SK-N-SH (cell line): ENCODE results near the gene ZBTB12.

Experiments
- EP300 ChIP-seq, 2 experiments: IDR thresholded peaks; 2 replicates each; pipeline versions ENCODE4 v1.4.0 to v1.6.1; 2012; ENCODE audit warnings: borderline replicate concordance in 1 of 2, low read depth in 1 of 2, low read length in 1 of 2
- EZH2phosphoT487 ChIP-seq: fragments of 200-600 bp; sonication (generic); IDR thresholded peaks from 2 replicates; pipeline ENCODE4 v1.6.1; 2017; ENCODE audit warnings: low read depth, mixed run types, mild to moderate bottlenecking, antibody characterized with exemption, moderate library complexity, borderline replicate concordance
- POLR2AphosphoS5 ChIP-seq: IDR thresholded peaks from 2 replicates; pipeline ENCODE4 v1.6.1; 2012; ENCODE audit warnings: low read depth, low read length
- RAD21 ChIP-seq: IDR thresholded peaks from 2 replicates; pipeline ENCODE4 v1.6.1; 2012; ENCODE audit warnings: mild to moderate bottlenecking, low read length
- RCOR1 ChIP-seq: fragments of 150-350 bp; IDR thresholded peaks from 2 replicates; pipeline ENCODE4 v1.6.1; 2017; ENCODE audit warnings: antibody characterized with exemption, low read length
- SIN3A ChIP-seq: IDR thresholded peaks from 2 replicates; pipeline ENCODE4 v1.6.1; 2012; ENCODE audit warnings: low read depth, mild to moderate bottlenecking, low read length, moderate library complexity, borderline replicate concordance
- TF ChIP-seq, protein P1 (sequence below): fragments of 200-600 bp; sonication (generic); IDR thresholded peaks from 2 replicates; pipeline ENCODE4 v1.6.1; 2017; ENCODE audit warnings: antibody characterized with exemption, mild to moderate bottlenecking, moderate library complexity
- TF ChIP-seq, protein P2 (sequence below): IDR thresholded peaks from 2 replicates; pipeline ENCODE4 v1.4.0; 2012; ENCODE audit warnings: low read depth

DNA sequence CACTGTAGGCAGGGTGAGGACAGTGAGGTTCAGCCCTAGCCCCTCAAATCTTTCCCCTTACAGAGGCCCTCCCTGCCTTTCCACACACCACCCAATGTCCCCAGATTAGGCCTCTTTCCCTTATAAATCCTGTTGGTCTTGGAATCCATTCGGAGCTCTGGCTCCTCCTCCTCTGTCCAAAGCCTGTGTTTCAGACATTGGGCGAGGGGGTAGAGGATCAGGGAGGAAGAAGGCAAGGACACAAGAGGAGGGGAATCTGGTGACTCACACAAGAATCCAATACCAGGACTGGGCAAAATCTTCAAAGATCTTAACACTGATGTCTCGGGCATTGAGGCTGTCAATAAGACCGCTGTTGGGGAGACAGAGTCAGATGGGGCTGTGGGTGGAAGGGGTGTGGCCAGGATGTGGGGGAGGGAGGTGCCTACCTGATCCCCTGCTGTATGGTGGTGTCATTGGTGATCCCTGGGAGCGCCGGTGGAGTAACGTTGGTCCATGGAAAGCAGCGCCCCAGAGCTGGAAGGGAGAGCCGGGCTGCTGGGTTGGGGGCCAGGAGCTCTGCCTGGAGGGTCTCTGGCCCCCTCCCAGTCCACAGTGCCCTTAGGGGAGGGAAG, 30.7 kb downstream of the ZBTB12 start:
- TF ChIP-seq, protein P1, sequence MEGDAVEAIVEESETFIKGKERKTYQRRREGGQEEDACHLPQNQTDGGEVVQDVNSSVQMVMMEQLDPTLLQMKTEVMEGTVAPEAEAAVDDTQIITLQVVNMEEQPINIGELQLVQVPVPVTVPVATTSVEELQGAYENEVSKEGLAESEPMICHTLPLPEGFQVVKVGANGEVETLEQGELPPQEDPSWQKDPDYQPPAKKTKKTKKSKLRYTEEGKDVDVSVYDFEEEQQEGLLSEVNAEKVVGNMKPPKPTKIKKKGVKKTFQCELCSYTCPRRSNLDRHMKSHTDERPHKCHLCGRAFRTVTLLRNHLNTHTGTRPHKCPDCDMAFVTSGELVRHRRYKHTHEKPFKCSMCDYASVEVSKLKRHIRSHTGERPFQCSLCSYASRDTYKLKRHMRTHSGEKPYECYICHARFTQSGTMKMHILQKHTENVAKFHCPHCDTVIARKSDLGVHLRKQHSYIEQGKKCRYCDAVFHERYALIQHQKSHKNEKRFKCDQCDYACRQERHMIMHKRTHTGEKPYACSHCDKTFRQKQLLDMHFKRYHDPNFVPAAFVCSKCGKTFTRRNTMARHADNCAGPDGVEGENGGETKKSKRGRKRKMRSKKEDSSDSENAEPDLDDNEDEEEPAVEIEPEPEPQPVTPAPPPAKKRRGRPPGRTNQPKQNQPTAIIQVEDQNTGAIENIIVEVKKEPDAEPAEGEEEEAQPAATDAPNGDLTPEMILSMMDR: no peak
- no peak for TF ChIP-seq RCOR1
- TF ChIP-seq SIN3A: no peak
- TF ChIP-seq EZH2phosphoT487: no peak
- TF ChIP-seq, protein P2, sequence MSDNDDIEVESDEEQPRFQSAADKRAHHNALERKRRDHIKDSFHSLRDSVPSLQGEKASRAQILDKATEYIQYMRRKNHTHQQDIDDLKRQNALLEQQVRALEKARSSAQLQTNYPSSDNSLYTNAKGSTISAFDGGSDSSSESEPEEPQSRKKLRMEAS: no peak
- TF ChIP-seq EP300 (IDR thresholded peaks at IDR 0.05; ENCODE audit: borderline replicate concordance in 1 of 2, low read depth in 1 of 2, low read length in 1 of 2): no peak
- TF ChIP-seq RAD21: no peak
- no peak for TF ChIP-seq POLR2AphosphoS5
